ENCODE data around the gene STXBP5. TPM values are rescaled to one million over a fixed set of nuclear protein-coding genes. Genes with fewer than 3 reads are reported as not detected.

Gene STXBP5
- total and polyA plus RNA-seq, 2 donors (not counting 1 experiment from before 2014, with no cell fraction given): 4.6 to 24.1 TPM

- ChIA-PET CTCF (no interaction called here), POLR2A (no interaction called here)
- no peaks in the 10 kb centered on the region for H3K27me3 ChIP-seq (replicated peaks in 1 of 4; ENCODE audit: control extremely low read depth in 1 of 4, control insufficient read depth in 3 of 4, insufficient read depth in 4 of 4, low read length in 3 of 4)
- H3K9ac ChIP-seq (ENCODE audit: low read length): no peak overlapping the region
- H3K9me3 Mint-ChIP-seq (ENCODE audit: insufficient read depth): no peaks in the 10 kb centered on the region
- H3K27me3 Mint-ChIP-seq: no peaks in the 10 kb centered on the region
- H3K4me3 ChIP-seq (ENCODE audit: control extremely low read depth in 1 of 5, extremely low read depth in 1 of 5, insufficient read depth in 1 of 5, low read depth in 2 of 5, low read length in 4 of 5): no peak overlapping the region
- ATAC-seq (ENCODE audit: low read depth) (no peak), DNase-seq (no peak)
- intact Hi-C loops (cut with micrococcal nuclease): no loop called here
- H3K27ac Mint-ChIP-seq: no peak overlapping the region
- H3K79me2 ChIP-seq (ENCODE audit: control insufficient read depth, insufficient read depth, low read length): no peaks in the 10 kb centered on the region
- no peaks in the 10 kb centered on the region for H4K20me1 ChIP-seq (ENCODE audit: control insufficient read depth, insufficient read depth, low read length, poor library complexity, severe bottlenecking)
- H3K27ac ChIP-seq (ENCODE audit: low read length in 2 of 2): no peak overlapping the region
- peaks cover 4 to 7% of the 10 kb centered on the region in 2 experiments for H3K36me3 ChIP-seq (replicated peaks in 1 of 2; ENCODE audit: control extremely low read depth in 1 of 2, control insufficient read depth in 1 of 2, extremely low read depth in 1 of 2, insufficient read depth in 2 of 2, low read length in 1 of 2)
- no peak overlapping the region for H2AFZ ChIP-seq (ENCODE audit: insufficient read depth, low read depth, low read length, poor library complexity, severe bottlenecking)
- no peaks in the 10 kb centered on the region for H3K9me3 ChIP-seq (ENCODE audit: control extremely low read depth in 1 of 3, control insufficient read depth in 2 of 3, insufficient read depth in 1 of 3, low read length in 2 of 3)
- H3K4me2 ChIP-seq (replicated peaks; ENCODE audit: low read depth, low read length, poor library complexity, severe bottlenecking): no peak overlapping the region
- TF ChIP-seq CTCF (IDR thresholded peaks at IDR 0.05) (no peak), EZH2 (IDR thresholded peaks at IDR 0.05; ENCODE audit: borderline replicate concordance, insufficient read depth, low read depth, low read length, poor library complexity, severe bottlenecking) (no peak)
- H3K4me1 Mint-ChIP-seq: no peaks in the 10 kb centered on the region
- H3K4me1 ChIP-seq (ENCODE audit: control insufficient read depth in 2 of 2, insufficient read depth in 2 of 2, low read length in 2 of 2): no peaks in the 10 kb centered on the region
- no peak overlapping the region for H3K4me3 Mint-ChIP-seq
These were observed 64.0 kb downstream of the STXBP5 start for GRCh38 chr6:147268254-147268653.

- no peak for ATAC-seq (ENCODE audit: low read depth)
These were observed 69.8 kb downstream of the STXBP5 start for GRCh38 chr6:147274012-147274411.

More at GRCh38 chr6:147274012-147274411, 69.8 kb downstream of the STXBP5 start:
- intact Hi-C loops (cut with micrococcal nuclease): no loop called here
- Histone ChIP-seq H3K27ac (ENCODE audit: low read length in 2 of 2) (no peak overlapping the region), H3K4me1 (ENCODE audit: control insufficient read depth in 2 of 2, insufficient read depth in 2 of 2, low read length in 2 of 2) (no peaks in the 10 kb centered on the region), H2AFZ (ENCODE audit: insufficient read depth, low read depth, low read length, poor library complexity, severe bottlenecking) (no peak overlapping the region), H4K20me1 (ENCODE audit: control insufficient read depth, insufficient read depth, low read length, poor library complexity, severe bottlenecking) (no peaks in the 10 kb centered on the region), H3K4me3 (ENCODE audit: control extremely low read depth in 1 of 5, extremely low read depth in 1 of 5, insufficient read depth in 1 of 5, low read depth in 2 of 5, low read length in 4 of 5) (no peak overlapping the region), H3K9me3 (ENCODE audit: control extremely low read depth in 1 of 3, control insufficient read depth in 2 of 3, insufficient read depth in 1 of 3, low read length in 2 of 3) (peaks cover 0 to 2% (median 0%) of the 10 kb centered on the region in 3 donors), H3K79me2 (ENCODE audit: control insufficient read depth, insufficient read depth, low read length) (no peaks in the 10 kb centered on the region), H3K36me3 (replicated peaks in 1 of 2; ENCODE audit: control extremely low read depth in 1 of 2, control insufficient read depth in 1 of 2, extremely low read depth in 1 of 2, insufficient read depth in 2 of 2, low read length in 1 of 2) (peaks cover 8 to 9% of the 10 kb centered on the region in 2 experiments), H3K27me3 (replicated peaks in 1 of 4; ENCODE audit: control extremely low read depth in 1 of 4, control insufficient read depth in 3 of 4, insufficient read depth in 4 of 4, low read length in 3 of 4) (no peaks in the 10 kb centered on the region), H3K9ac (ENCODE audit: low read length) (no peak overlapping the region), H3K4me2 (replicated peaks; ENCODE audit: low read depth, low read length, poor library complexity, severe bottlenecking) (no peak overlapping the region)
- no peak overlapping the region for H3K4me3 Mint-ChIP-seq
- POLR2A ChIA-PET: interaction anchor here (0.6 kb wide), 1 partner anchor 121 kb away, joined by 5 read pairs; no protein-coding TSS in a partner anchor
- no peaks in the 10 kb centered on the region for H3K27me3 Mint-ChIP-seq
- CTCF ChIA-PET: interaction anchor here (1.0 kb wide), 1 partner anchor 9 kb away, joined by 3 read pairs; no protein-coding TSS in a partner anchor
- TF ChIP-seq CTCF (IDR thresholded peaks at IDR 0.05) (no peak), EZH2 (IDR thresholded peaks at IDR 0.05; ENCODE audit: borderline replicate concordance, insufficient read depth, low read depth, low read length, poor library complexity, severe bottlenecking) (no peak)
- no peaks in the 10 kb centered on the region for H3K4me1 Mint-ChIP-seq
- DNase-seq: no peak
- no peak overlapping the region for H3K27ac Mint-ChIP-seq
- H3K9me3 Mint-ChIP-seq (ENCODE audit: insufficient read depth): no peaks in the 10 kb centered on the region
